GM19395 (cell line): Measurements from ENCODE around the gene ITSN2.
"Not testable (repeated sequence)": the region's sequence is repeated elsewhere in the genome, so short reads cannot be mapped to it uniquely, and the experiment has no call there.

Experiments
- ATAC-seq: cut with Tn5 transposase; IDR thresholded peaks from one replicate; pipeline ENCODE4 v1.9.1; 2021; ENCODE audit warnings: mild to moderate bottlenecking, moderate library complexity; ENCODE audit not compliant: unreplicated experiment

Gene ITSN2

GRCh38 chr2:24365051-24365450 is 4.7 kb upstream of the ITSN2 start:
- ATAC-seq: no peak

GRCh38 chr2:24363301-24363700 is 3.0 kb upstream of the ITSN2 start:
- ATAC-seq: no peak

- no peak for ATAC-seq
Observed at GRCh38 chr2:24362253-24362652, 1.9 kb upstream of the ITSN2 start.

- ATAC-seq: no peak
Observed at GRCh38 chr2:24360963-24361330, 611 bp upstream of the ITSN2 start.

- ATAC-seq: peak; percentile 24
Observed at GRCh38 chr2:24359129-24360049, 947 bp downstream of the ITSN2 start.

- not testable (repeated sequence) for ATAC-seq
Observed at GRCh38 chr2:24357767-24358166, 2.6 kb downstream of the ITSN2 start.

GRCh38 chr2:24357115-24357514 is 3.2 kb downstream of the ITSN2 start:
- ATAC-seq: not testable (repeated sequence)

- ATAC-seq: peak; percentile 41
Observed at GRCh38 chr2:24354957-24355356, 5.4 kb downstream of the ITSN2 start.

GRCh38 chr2:24354395-24354794 is 5.9 kb downstream of the ITSN2 start:
- ATAC-seq: no peak

GRCh38 chr2:24353973-24354372 is 6.4 kb downstream of the ITSN2 start:
- ATAC-seq: no peak

GRCh38 chr2:24353364-24353763 is 7.0 kb downstream of the ITSN2 start:
- ATAC-seq: no peak

- ATAC-seq: no peak
Observed at GRCh38 chr2:24352664-24353063, 7.7 kb downstream of the ITSN2 start.

GRCh38 chr2:24351981-24352380 is 8.4 kb downstream of the ITSN2 start:
- ATAC-seq: no peak

GRCh38 chr2:24351627-24351938 is 8.8 kb downstream of the ITSN2 start:
- no peak for ATAC-seq

- ATAC-seq: no peak
Observed at GRCh38 chr2:24350826-24351626, 9.3 kb downstream of the ITSN2 start.

- ATAC-seq: no peak
Observed at GRCh38 chr2:24349097-24349496, 11.2 kb downstream of the ITSN2 start.

- ATAC-seq: no peak
Observed at GRCh38 chr2:24345937-24346336, 14.4 kb downstream of the ITSN2 start.

GRCh38 chr2:24343225-24343882 is 17.0 kb downstream of the ITSN2 start:
- no peak for ATAC-seq

GRCh38 chr2:24342110-24342910 is 18.0 kb downstream of the ITSN2 start:
- ATAC-seq: no peak

GRCh38 chr2:24339856-24340262 is 20.5 kb downstream of the ITSN2 start:
- ATAC-seq: no peak

GRCh38 chr2:24339098-24339497 is 21.2 kb downstream of the ITSN2 start:
- ATAC-seq: not testable (repeated sequence)
